DOHH2 (cell line): ENCODE data around the gene SPRTN.

Experiments used
- H3F3A ChIP-seq: fragments of 200-600 bp; sonication (generic), shearing (Covaris generic); 2 replicates; pipeline ENCODE4 v1.6.0; 2016; ENCODE audit warnings: antibody characterized with exemption, mild to moderate bottlenecking; ENCODE audit not compliant: control insufficient read depth, insufficient read depth
- H3K27ac ChIP-seq: fragments of 200-600 bp; sonication (generic); 2 replicates; pipeline ENCODE4 v1.5.1; 2014; ENCODE audit warnings: low read depth, mild to moderate bottlenecking, low read length, moderate library complexity
- H3K27me3 ChIP-seq: fragments of 200-600 bp; sonication (generic); 2 replicates; pipeline ENCODE4 v1.6.1; 2014; ENCODE audit warnings: mild to moderate bottlenecking, low read length, mixed read lengths; ENCODE audit not compliant: control insufficient read depth
- H3K36me3 ChIP-seq: fragments of 200-600 bp; sonication (generic); 2 replicates; pipeline ENCODE4 v1.6.1; 2014; ENCODE audit warnings: mild to moderate bottlenecking, low read length, moderate library complexity, mixed read lengths; ENCODE audit not compliant: control insufficient read depth
- H3K4me1 ChIP-seq: fragments of 200-600 bp; sonication (generic); 2 replicates; pipeline ENCODE4 v1.6.1; 2014; ENCODE audit warnings: mild to moderate bottlenecking, low read length, mixed read lengths; ENCODE audit not compliant: control insufficient read depth
- H3K4me2 ChIP-seq: fragments of 200-600 bp; sonication (generic); 2 replicates; pipeline ENCODE4 v1.6.0; 2014; ENCODE audit warnings: mild to moderate bottlenecking, low read length, moderate library complexity
- H3K4me3 ChIP-seq: fragments of 200-600 bp; sonication (generic); 2 replicates; pipeline ENCODE4 v1.5.1; 2014; ENCODE audit warnings: mild to moderate bottlenecking, low read length, mixed read lengths
- H3K79me2 ChIP-seq: fragments of 200-600 bp; sonication (generic); 2 replicates; pipeline ENCODE4 v1.6.1; 2014; ENCODE audit warnings: mild to moderate bottlenecking, low read length, mixed read lengths; ENCODE audit not compliant: control insufficient read depth
- H3K9me2 ChIP-seq: fragments of 200-600 bp; sonication (generic); replicated peaks from 2 replicates; pipeline ENCODE4 v1.6.1; 2014; ENCODE audit warnings: mild to moderate bottlenecking, low read length, mixed read lengths; ENCODE audit not compliant: control insufficient read depth
- H3K9me3 ChIP-seq: fragments of 200-600 bp; sonication (generic); 2 replicates; pipeline ENCODE4 v1.6.1; 2014; ENCODE audit warnings: antibody characterized with exemption, low read length, mixed read lengths; ENCODE audit not compliant: control insufficient read depth, insufficient read depth
- H4K20me1 ChIP-seq: fragments of 200-600 bp; sonication (generic); 2 replicates; pipeline ENCODE4 v1.6.0; 2014; ENCODE audit warnings: low read depth, mild to moderate bottlenecking, antibody characterized with exemption, low read length, moderate library complexity; ENCODE audit not compliant: control insufficient read depth, insufficient read depth
- EZH2phosphoT487 ChIP-seq: fragments of 200-600 bp; sonication (generic); IDR thresholded peaks from 2 replicates; pipeline ENCODE4 v1.6.1; 2017; ENCODE audit warnings: borderline replicate concordance, mild to moderate bottlenecking, antibody characterized with exemption, low read length, moderate library complexity, mixed read lengths
- TF ChIP-seq, protein P1 (sequence below): fragments of 200-600 bp; sonication (generic); IDR thresholded peaks from one replicate; pipeline ENCODE4 v1.5.1; 2014; ENCODE audit warnings: antibody characterized with exemption, mild to moderate bottlenecking, low read depth, low read length; ENCODE audit not compliant: poor library complexity, severe bottlenecking

SPRTN gene

DNA sequence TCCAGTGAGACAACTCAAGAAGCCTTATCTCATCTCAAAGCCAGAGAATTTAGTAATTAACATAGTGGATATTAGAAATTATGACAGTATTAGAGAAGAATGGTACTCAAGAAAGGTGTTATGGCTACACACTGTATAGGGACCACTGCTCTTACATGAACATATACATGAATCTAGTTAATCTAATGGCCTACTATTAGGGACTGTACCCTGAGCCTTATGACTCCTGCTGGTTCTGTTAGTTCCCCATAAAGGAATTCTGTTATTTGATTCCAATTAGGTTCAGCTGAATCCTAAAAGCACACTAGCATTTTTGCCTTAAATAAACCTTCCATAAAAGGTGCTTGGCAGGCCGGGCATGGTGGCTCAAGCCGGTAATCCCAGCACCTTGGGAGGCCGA, 44.3 kb downstream of the SPRTN start:
- Histone ChIP-seq H3K4me3 (no peak overlapping the region), H3K36me3 (no peaks in the 10 kb centered on the region), H3K79me2 (peaks cover 65% of the 10 kb centered on the region), H3K27me3 (no peaks in the 10 kb centered on the region), H3K27ac (no peak overlapping the region), H3K4me2 (no peak overlapping the region), H3K4me1 (peaks cover 8% of the 10 kb centered on the region), H3K9me3 (no peaks in the 10 kb centered on the region), H4K20me1 (peaks cover 9% of the 10 kb centered on the region; the same call in 1 of the 2 replicates), H3K9me2 (no peaks in the 10 kb centered on the region), H3F3A (0 out of 2 replicates have a peak, but pooled peaks cover 4% of the 10 kb centered on the region)
- no peak for TF ChIP-seq EZH2phosphoT487
- TF ChIP-seq, protein P1, sequence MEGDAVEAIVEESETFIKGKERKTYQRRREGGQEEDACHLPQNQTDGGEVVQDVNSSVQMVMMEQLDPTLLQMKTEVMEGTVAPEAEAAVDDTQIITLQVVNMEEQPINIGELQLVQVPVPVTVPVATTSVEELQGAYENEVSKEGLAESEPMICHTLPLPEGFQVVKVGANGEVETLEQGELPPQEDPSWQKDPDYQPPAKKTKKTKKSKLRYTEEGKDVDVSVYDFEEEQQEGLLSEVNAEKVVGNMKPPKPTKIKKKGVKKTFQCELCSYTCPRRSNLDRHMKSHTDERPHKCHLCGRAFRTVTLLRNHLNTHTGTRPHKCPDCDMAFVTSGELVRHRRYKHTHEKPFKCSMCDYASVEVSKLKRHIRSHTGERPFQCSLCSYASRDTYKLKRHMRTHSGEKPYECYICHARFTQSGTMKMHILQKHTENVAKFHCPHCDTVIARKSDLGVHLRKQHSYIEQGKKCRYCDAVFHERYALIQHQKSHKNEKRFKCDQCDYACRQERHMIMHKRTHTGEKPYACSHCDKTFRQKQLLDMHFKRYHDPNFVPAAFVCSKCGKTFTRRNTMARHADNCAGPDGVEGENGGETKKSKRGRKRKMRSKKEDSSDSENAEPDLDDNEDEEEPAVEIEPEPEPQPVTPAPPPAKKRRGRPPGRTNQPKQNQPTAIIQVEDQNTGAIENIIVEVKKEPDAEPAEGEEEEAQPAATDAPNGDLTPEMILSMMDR: no peak

DNA sequence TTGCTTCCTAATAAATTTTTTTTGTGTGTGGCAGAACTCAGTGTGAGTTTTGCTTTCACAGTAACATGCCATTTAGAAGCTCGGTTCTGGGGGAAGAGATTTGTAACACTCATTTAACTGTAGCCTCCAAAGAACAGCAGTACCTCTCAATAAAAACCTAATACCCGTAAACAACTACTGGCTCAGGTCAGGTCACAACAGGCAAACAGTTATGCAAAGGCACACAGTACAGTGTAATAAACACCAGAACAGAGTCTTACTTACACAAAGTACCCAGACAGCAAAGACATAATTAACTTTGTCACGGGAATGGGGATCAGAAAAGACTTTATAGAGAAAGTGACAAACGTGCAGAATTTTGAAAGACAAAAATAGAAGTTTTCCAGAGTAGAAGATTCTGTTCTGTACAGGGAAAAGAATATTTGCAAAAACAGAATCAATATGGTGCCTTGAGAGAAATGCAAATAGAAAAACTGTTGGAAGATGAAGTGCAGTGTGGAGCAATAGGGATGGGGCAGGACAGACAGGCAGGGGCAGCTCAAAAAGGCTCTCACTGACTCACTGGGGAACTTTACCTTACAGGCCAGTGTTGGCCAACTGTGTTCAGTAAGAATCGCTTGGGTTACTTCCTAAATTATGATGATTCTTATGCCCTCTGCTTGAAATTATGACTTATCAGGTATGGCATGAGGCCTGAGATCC, 45.2 kb downstream of the SPRTN start:
- Histone ChIP-seq H3K36me3 (no peaks in the 10 kb centered on the region), H3K27me3 (no peaks in the 10 kb centered on the region), H3F3A (0 out of 2 replicates have a peak, but pooled peaks cover 4% of the 10 kb centered on the region), H3K9me3 (no peaks in the 10 kb centered on the region), H3K4me1 (peaks cover 17% of the 10 kb centered on the region), H3K4me2 (no peak overlapping the region), H3K4me3 (no peak overlapping the region), H3K27ac (no peak overlapping the region), H3K79me2 (peaks cover 67% of the 10 kb centered on the region), H4K20me1 (peaks cover 9% of the 10 kb centered on the region; the same call in 1 of the 2 replicates), H3K9me2 (no peaks in the 10 kb centered on the region)
- no peak for TF ChIP-seq EZH2phosphoT487
- TF ChIP-seq, protein P1: no peak

DNA sequence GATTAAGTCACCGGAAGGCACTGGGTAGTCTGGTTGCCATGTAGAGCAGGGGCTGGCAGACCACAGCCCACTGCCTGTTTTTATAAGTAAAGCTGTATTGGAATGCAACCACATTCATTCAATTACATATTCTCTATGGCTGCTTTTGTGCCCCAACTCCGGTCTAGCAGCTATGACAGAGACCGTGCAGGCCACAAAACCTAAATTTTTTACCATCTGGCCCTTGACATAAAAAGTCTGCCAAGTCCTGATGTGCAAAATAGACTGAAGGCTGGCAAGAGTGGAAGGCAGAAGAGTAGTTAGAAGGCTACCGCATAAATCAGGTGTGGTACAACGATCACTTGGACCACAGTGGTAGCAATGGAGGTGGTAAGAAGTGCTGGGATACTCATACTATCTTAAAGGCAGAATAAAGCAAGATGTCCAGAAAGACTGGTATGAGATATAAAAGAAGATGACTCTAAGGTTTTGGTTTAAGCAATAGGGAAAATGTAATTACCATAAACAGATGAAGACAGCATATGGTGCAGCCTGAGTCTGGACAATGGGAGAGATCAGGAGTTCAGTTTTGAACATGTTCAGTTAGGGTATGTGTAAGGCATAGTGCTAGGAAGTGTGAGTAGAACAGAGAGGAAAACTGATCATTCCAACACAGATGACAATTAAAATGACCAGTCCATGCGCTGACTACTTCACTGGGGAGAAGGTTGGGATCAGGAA, 46.8 kb downstream of the SPRTN start:
- TF ChIP-seq EZH2phosphoT487: no peak
- peaks cover 18% of the 10 kb centered on the region for H3K4me1 ChIP-seq
- H4K20me1 ChIP-seq: peaks cover 6% of the 10 kb centered on the region; the same call in 1 of the 2 replicates

DNA sequence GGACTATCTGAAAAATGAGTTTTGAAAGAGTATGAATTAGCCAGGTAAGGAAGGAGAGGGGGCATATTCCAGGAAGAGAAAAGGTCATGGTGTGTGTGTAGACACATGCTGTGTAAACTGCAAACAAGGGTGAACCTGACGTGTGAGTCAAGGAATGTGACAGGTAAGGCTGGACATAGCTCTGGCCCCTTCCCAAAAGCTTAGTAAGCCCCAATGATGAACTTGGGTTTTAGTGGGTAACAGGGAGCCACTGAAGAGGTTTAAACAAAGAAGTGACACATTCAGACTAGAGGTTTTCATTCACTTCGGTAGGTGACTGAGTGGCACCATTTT, 47.3 kb downstream of the SPRTN start:
- H3K9me2 ChIP-seq: no peaks in the 10 kb centered on the region
- H3K4me1 ChIP-seq: peaks cover 18% of the 10 kb centered on the region
- H3K27ac ChIP-seq: no peak overlapping the region
- H3K9me3 ChIP-seq: no peaks in the 10 kb centered on the region
- 0 out of 2 replicates have a peak, but pooled peaks cover 4% of the 10 kb centered on the region for H3F3A ChIP-seq
- H3K27me3 ChIP-seq: no peaks in the 10 kb centered on the region
- peaks cover 5% of the 10 kb centered on the region; the same call in 1 of the 2 replicates for H4K20me1 ChIP-seq
- no peak for TF ChIP-seq EZH2phosphoT487
- TF ChIP-seq, protein P1: no peak
- H3K4me3 ChIP-seq: no peak overlapping the region
- H3K4me2 ChIP-seq: no peak overlapping the region
- H3K36me3 ChIP-seq: no peaks in the 10 kb centered on the region
- peaks cover 68% of the 10 kb centered on the region for H3K79me2 ChIP-seq

More for the DNA sequence above, 46.8 kb downstream of the SPRTN start:
- Histone ChIP-seq H3K9me3 (no peaks in the 10 kb centered on the region), H3K27ac (no peak overlapping the region), H3K4me2 (no peak overlapping the region), H3F3A (0 out of 2 replicates have a peak, but pooled peaks cover 4% of the 10 kb centered on the region), H3K36me3 (no peaks in the 10 kb centered on the region), H3K27me3 (no peaks in the 10 kb centered on the region), H3K9me2 (no peaks in the 10 kb centered on the region), H3K4me3 (no peak overlapping the region), H3K79me2 (peaks cover 65% of the 10 kb centered on the region)
